Mucosa of stomach (tissue), 1 donor: ENCODE data around the gene TMEM178A.
"Not testable (repeated sequence)": the region's sequence is repeated elsewhere in the genome, so short reads cannot be mapped to it uniquely, and the experiment has no call there.

Experiments
- H3K27me3 ChIP-seq: one replicate; pipeline ENCODE4 v1.7.0; 2013; ENCODE audit warnings: mild to moderate bottlenecking, low read length; ENCODE audit not compliant: control insufficient read depth, insufficient read depth
- H3K36me3 ChIP-seq: one replicate; pipeline ENCODE4 v1.7.0; 2013; ENCODE audit warnings: low read length; ENCODE audit not compliant: control insufficient read depth, insufficient read depth
- H3K4me1 ChIP-seq: one replicate; pipeline ENCODE4 v1.7.0; 2013; ENCODE audit warnings: mild to moderate bottlenecking, low read length; ENCODE audit not compliant: control insufficient read depth, insufficient read depth
- H3K4me3 ChIP-seq: one replicate; pipeline ENCODE4 v1.7.0; 2013; ENCODE audit warnings: low read length
- H3K9ac ChIP-seq: one replicate; pipeline ENCODE4 v1.7.0; 2013; ENCODE audit warnings: mild to moderate bottlenecking, low read length, moderate library complexity
- H3K9me3 ChIP-seq: one replicate; pipeline ENCODE4 v1.7.0; 2013; ENCODE audit warnings: mild to moderate bottlenecking, low read length, moderate library complexity; ENCODE audit not compliant: control insufficient read depth
- donor health status: Pancreatic carcinoma.

The TMEM178A gene

GRCh38 chr2:39723946-39724827, 58.5 kb downstream of the TMEM178A start:
- Histone ChIP-seq H3K36me3 (no peaks in the 10 kb centered on the region), H3K4me1 (no peaks in the 10 kb centered on the region), H3K9me3 (no peaks in the 10 kb centered on the region), H3K27me3 (no peaks in the 10 kb centered on the region), H3K9ac (no peak overlapping the region), H3K4me3 (no peak overlapping the region)

GRCh38 chr2:39724828-39725144, 59.1 kb downstream of the TMEM178A start:
- Histone ChIP-seq H3K9ac (no peak overlapping the region), H3K9me3 (no peaks in the 10 kb centered on the region), H3K4me1 (no peaks in the 10 kb centered on the region), H3K27me3 (no peaks in the 10 kb centered on the region), H3K4me3 (no peak overlapping the region), H3K36me3 (no peaks in the 10 kb centered on the region)

- no peak overlapping the region for H3K4me3 ChIP-seq
- H3K9me3 ChIP-seq, result no peaks in the 10 kb centered on the region
- no peaks in the 10 kb centered on the region for H3K36me3 ChIP-seq
- no peaks in the 10 kb centered on the region for H3K27me3 ChIP-seq
- no peak overlapping the region for H3K9ac ChIP-seq
- no peaks in the 10 kb centered on the region for H3K4me1 ChIP-seq
Observed at GRCh38 chr2:39725401-39725800, 59.7 kb downstream of the TMEM178A start.

- H3K9ac ChIP-seq, H3K36me3 ChIP-seq, H3K9me3 ChIP-seq, H3K27me3 ChIP-seq, H3K4me1 ChIP-seq, H3K4me3 ChIP-seq: not testable (repeated sequence)
Observed at GRCh38 chr2:39728085-39728484, 62.4 kb downstream of the TMEM178A start.

- no peak overlapping the region for H3K4me3 ChIP-seq
- H3K9me3 ChIP-seq, result no peaks in the 10 kb centered on the region
- no peak overlapping the region for H3K9ac ChIP-seq
- no peaks in the 10 kb centered on the region for H3K4me1 ChIP-seq
- no peaks in the 10 kb centered on the region for H3K36me3 ChIP-seq
- H3K27me3 ChIP-seq, result no peaks in the 10 kb centered on the region
Observed at GRCh38 chr2:39728941-39729351, 63.2 kb downstream of the TMEM178A start.

- Histone ChIP-seq H3K9me3 (no peaks in the 10 kb centered on the region), H3K36me3 (peaks cover under 1% of the 10 kb centered on the region), H3K4me3 (no peak overlapping the region), H3K9ac (no peak overlapping the region), H3K4me1 (no peaks in the 10 kb centered on the region), H3K27me3 (no peaks in the 10 kb centered on the region)
Observed at GRCh38 chr2:39730276-39730675, 64.6 kb downstream of the TMEM178A start.

- no peaks in the 10 kb centered on the region for H3K4me1 ChIP-seq
- no peaks in the 10 kb centered on the region for H3K27me3 ChIP-seq
- no peak overlapping the region for H3K4me3 ChIP-seq
- no peaks in the 10 kb centered on the region for H3K9me3 ChIP-seq
- no peak overlapping the region for H3K9ac ChIP-seq
- H3K36me3 ChIP-seq, result peaks cover 5% of the 10 kb centered on the region
Observed at GRCh38 chr2:39730685-39731302, 65.1 kb downstream of the TMEM178A start.

GRCh38 chr2:39731546-39731945, 65.8 kb downstream of the TMEM178A start:
- H3K9me3 ChIP-seq, result no peaks in the 10 kb centered on the region
- H3K4me1 ChIP-seq, result no peaks in the 10 kb centered on the region
- H3K27me3 ChIP-seq, result no peaks in the 10 kb centered on the region
- no peak overlapping the region for H3K4me3 ChIP-seq
- peaks cover 6% of the 10 kb centered on the region for H3K36me3 ChIP-seq
- no peak overlapping the region for H3K9ac ChIP-seq

- peaks cover 6% of the 10 kb centered on the region for H3K36me3 ChIP-seq
- no peaks in the 10 kb centered on the region for H3K9me3 ChIP-seq
- H3K4me1 ChIP-seq, result no peaks in the 10 kb centered on the region
- H3K4me3 ChIP-seq, result no peak overlapping the region
- no peak overlapping the region for H3K9ac ChIP-seq
- no peaks in the 10 kb centered on the region for H3K27me3 ChIP-seq
Observed at GRCh38 chr2:39732482-39732881, 66.8 kb downstream of the TMEM178A start.

- H3K9me3 ChIP-seq, result no peaks in the 10 kb centered on the region
- no peaks in the 10 kb centered on the region for H3K4me1 ChIP-seq
- H3K9ac ChIP-seq, result no peak overlapping the region
- no peak overlapping the region for H3K4me3 ChIP-seq
- no peaks in the 10 kb centered on the region for H3K27me3 ChIP-seq
- peaks cover 6% of the 10 kb centered on the region for H3K36me3 ChIP-seq
Observed at GRCh38 chr2:39733070-39733674, 67.5 kb downstream of the TMEM178A start.

GRCh38 chr2:39734445-39734844, 68.7 kb downstream of the TMEM178A start:
- H3K27me3 ChIP-seq, result no peaks in the 10 kb centered on the region
- H3K9ac ChIP-seq, result no peak overlapping the region
- no peaks in the 10 kb centered on the region for H3K9me3 ChIP-seq
- no peaks in the 10 kb centered on the region for H3K4me1 ChIP-seq
- no peak overlapping the region for H3K4me3 ChIP-seq
- H3K36me3 ChIP-seq, result peaks cover 6% of the 10 kb centered on the region

- Histone ChIP-seq H3K4me3 (no peak overlapping the region), H3K36me3 (peaks cover 6% of the 10 kb centered on the region), H3K9ac (no peak overlapping the region), H3K4me1 (no peaks in the 10 kb centered on the region), H3K9me3 (no peaks in the 10 kb centered on the region), H3K27me3 (no peaks in the 10 kb centered on the region)
Observed at GRCh38 chr2:39735648-39736047, 69.9 kb downstream of the TMEM178A start.
